ENCODE measurements around the gene EEF1AKMT1.

DNA sequence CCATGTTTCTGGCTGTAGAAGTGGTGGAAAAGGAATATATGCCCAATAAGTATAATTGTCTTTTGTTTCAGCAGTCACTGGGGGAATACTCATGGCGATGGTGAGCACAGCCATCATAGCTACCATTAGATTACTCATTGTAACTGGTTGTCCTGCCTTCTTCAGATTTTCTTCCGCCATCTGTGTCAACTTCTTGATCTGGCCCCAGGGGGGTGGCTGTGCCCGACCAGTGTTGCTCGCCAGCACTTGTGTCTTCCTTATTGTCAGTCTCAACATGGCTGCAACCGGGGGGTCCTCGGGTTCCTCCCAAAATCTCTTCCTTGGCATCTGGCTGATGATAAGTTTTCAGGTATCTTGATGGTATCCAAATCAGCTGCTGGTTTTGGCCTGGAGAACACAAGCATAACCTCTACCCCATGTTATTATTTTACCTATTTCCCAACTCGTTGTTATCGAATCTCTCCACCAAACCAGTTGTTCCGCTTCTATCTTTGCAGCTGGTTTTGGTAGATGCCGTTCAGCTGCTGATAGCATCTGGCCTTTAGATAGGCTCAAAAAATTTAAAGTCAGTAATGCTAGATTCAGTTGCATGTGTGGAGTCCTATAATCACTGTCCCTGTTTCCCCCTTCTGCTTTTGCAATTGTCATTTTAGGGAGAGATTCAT, 93.2 kb downstream of the EEF1AKMT1 start:
- TF ChIP-seq POLR2A (IDR thresholded peaks at IDR 0.05), result no peak
- TF ChIP-seq, protein P1, sequence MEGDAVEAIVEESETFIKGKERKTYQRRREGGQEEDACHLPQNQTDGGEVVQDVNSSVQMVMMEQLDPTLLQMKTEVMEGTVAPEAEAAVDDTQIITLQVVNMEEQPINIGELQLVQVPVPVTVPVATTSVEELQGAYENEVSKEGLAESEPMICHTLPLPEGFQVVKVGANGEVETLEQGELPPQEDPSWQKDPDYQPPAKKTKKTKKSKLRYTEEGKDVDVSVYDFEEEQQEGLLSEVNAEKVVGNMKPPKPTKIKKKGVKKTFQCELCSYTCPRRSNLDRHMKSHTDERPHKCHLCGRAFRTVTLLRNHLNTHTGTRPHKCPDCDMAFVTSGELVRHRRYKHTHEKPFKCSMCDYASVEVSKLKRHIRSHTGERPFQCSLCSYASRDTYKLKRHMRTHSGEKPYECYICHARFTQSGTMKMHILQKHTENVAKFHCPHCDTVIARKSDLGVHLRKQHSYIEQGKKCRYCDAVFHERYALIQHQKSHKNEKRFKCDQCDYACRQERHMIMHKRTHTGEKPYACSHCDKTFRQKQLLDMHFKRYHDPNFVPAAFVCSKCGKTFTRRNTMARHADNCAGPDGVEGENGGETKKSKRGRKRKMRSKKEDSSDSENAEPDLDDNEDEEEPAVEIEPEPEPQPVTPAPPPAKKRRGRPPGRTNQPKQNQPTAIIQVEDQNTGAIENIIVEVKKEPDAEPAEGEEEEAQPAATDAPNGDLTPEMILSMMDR (IDR thresholded peaks at IDR 0.05), result no peak
